Suprapubic skin (tissue), 3 donors: ENCODE measurements around the gene LAPTM5.

Source experiments
- CTCF ChIP-seq, 2 donors: fragments of 200-600 bp in 1 of 2; fragments of 450-650 bp in 1 of 2; sonication (generic) in 1 of 2; IDR thresholded peaks; one replicate each; pipeline ENCODE4 v1.5.1; 2016 to 2019; ENCODE audit warnings: antibody characterized with exemption in 2 of 2, mild to moderate bottlenecking in 1 of 2, moderate library complexity in 1 of 2
- EP300 ChIP-seq: sonication (generic); formaldehyde crosslinking; IDR thresholded peaks from one replicate; pipeline ENCODE4 v1.6.1; 2017; ENCODE audit warnings: antibody characterized with exemption

DNA sequence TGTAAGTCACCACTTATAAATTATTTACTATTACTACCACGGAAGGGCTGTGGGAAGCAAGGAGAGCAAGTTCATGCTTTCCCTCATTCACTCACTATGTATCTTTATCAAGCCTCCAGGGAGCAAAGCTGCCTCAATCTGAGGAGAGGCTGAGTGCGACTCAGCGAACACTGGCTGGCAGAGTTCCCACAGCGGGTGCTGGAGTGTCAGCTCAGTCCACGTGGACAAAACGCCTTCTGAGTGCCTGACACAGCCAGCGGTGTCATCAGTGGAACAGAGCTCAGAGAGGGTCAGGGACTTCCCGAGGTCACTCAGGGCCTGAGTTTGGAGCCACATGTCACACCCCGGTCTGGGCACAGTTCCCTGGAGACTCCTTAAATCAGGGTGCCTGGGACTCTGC, 51.0 kb downstream of the LAPTM5 start:
- no peak for TF ChIP-seq EP300
- TF ChIP-seq CTCF (IDR thresholded peaks at IDR 0.05) = no peak
